Epithelial cell of proximal tubule (primary cell): Measurements from ENCODE around the gene DIABLO. TPM values are rescaled to one million over a fixed set of nuclear protein-coding genes. Genes with fewer than 3 reads are reported as not detected.
"Not testable (repeated sequence)": the region's sequence is repeated elsewhere in the genome, so short reads cannot be mapped to it uniquely, and the experiment has no call there.

Source experiments
- DNase-seq: peaks from one replicate; pipeline ENCODE4 v3.0.0-alpha.2; 2011; ENCODE audit warnings: low read depth
- H3K4me3 ChIP-seq: 2 replicates; pipeline ENCODE4 v1.5.1; 2011; ENCODE audit warnings: low read depth, mild to moderate bottlenecking, low read length
- total RNA-seq: library from RNA; depleted of rRNA; stranded (reverse); fragments of >200 nt; gene quantifications from 2 replicates; pipeline ENCODE4 v1.2.3, GENCODE V29; 2015
- TF ChIP-seq, protein P1 (sequence below): conservative IDR thresholded peaks from 2 replicates; pipeline ENCODE4 v1.5.1; 2012; ENCODE audit warnings: low read depth, mild to moderate bottlenecking, low read length

Gene DIABLO
- total RNA-seq = 92.6 and 123 TPM in 2 replicates

DNA sequence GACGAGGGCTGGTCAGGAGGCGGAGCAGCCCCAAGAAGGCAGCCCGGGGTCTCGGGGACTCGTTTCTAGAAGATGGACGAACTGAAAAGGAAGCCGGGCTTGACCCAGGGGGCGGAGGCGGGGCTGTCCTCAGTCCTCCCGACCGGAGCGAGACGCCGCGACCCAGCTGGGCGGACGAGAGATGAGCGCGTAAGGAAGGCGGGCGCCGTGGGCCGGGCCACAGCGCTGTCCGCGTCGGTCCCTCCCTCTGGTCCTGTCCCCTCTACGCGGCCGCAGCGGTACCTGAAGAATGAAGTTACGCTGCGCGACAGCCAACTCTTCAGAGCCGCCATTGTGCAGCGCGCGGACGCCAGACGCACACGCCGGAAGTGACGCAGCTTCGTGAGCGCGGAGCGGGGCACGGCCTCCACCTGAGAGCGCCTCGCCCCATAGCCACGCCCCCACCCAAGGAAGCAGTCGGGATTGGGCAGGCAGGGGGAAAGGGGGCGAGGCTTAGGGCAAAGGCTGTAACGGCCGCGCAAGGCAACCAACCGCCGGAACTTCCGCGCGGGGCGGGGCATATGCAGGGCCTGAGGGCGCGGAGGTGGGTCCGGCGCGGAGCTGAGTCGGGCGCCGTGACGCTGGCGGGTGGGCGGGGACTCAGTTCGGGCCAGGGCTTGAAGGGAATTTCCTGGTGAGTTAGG is at the start of gene DIABLO:
Gene DIABLO (minus strand): TSS at position 370 of the 683 bp plus-strand sequence. CDS start 38 bp downstream, at position 332.
- TF ChIP-seq, protein P1, sequence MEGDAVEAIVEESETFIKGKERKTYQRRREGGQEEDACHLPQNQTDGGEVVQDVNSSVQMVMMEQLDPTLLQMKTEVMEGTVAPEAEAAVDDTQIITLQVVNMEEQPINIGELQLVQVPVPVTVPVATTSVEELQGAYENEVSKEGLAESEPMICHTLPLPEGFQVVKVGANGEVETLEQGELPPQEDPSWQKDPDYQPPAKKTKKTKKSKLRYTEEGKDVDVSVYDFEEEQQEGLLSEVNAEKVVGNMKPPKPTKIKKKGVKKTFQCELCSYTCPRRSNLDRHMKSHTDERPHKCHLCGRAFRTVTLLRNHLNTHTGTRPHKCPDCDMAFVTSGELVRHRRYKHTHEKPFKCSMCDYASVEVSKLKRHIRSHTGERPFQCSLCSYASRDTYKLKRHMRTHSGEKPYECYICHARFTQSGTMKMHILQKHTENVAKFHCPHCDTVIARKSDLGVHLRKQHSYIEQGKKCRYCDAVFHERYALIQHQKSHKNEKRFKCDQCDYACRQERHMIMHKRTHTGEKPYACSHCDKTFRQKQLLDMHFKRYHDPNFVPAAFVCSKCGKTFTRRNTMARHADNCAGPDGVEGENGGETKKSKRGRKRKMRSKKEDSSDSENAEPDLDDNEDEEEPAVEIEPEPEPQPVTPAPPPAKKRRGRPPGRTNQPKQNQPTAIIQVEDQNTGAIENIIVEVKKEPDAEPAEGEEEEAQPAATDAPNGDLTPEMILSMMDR = no peak
- H3K4me3 ChIP-seq = peak within 1 kb of the TSS; percentile 98
- peak; percentile 73 for DNase-seq

DNA sequence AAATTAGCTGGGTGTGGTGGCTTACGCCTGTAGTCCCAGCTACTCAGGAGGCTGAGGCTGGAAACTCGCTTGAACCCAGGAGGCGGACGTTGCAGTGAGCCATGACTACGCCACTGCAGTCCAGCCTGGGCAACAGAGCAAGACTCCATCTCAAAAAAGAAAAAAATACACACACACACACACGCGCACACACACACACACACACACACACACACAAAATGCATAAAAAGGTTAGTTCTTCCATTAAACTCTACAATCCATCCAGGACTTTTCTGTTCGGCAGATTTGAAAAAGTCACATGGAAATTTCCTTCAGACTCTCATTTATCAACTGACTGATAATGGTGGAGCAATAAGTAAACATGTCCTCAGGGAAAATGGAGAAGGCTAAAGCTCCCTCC is 49.6 kb upstream of the DIABLO start:
- H3K4me3 ChIP-seq = no peak overlapping the region
- TF ChIP-seq, protein P1 = no peak
- no peak for DNase-seq

DNA sequence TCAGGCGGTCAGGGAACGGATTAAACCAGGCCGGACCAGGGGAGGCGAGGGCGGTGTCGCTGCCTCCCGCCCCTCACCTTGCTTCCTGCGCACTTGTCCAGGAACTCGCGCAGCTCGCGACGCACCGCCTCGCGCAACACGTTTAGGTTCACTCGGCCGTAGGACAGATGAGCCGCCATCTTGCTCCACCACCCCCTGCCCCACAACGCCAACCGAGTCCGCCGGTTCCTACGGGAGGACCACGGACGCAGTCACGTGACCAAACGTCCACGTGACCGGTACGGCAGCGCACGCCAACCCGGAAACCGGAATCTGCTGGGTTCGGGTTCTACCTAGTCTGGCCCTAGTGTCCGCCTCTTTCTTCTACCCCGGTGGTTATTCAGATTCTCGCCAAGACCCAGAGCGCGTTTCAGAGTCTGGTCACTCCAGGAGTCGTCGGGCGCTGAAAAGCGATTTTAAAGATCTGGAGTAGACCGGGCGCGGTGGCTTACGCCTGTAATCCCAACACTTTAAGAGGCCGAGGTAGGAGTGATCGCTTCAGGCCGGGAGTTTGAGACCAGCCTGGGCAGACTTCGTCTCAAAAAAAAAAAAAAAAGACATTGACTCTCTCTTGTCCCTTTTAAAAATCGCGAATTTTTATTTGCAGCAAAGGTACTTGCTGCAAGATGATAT is 40.5 kb upstream of the DIABLO start, which contains the start of gene VPS33A:
Gene VPS33A (minus strand): TSS at position 265 of the 672 bp plus-strand sequence. CDS start 86 bp downstream, at position 179.
- TF ChIP-seq, protein P1 = no peak
- DNase-seq = peak; percentile 73
- H3K4me3 ChIP-seq = peak within 1 kb of the TSS; percentile 98

DNA sequence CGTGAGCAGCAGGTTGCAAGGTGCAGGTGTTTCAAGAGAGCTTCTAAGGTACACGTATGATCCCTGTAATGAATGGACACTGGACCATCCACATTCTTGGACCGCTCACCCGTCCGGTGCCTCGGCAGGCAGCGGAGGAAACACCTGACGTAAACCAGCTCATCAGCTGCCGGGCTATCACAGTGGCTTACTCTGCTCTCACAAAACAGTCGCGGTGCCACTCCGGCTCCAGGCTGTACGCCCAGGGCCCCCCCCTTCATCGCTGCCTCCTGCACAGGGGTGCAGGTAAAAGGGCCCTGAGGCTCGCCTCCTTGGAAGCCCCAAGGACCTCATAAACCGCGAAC is 40.0 kb upstream of the DIABLO start:
- peak overlapping the region; percentile 98 for H3K4me3 ChIP-seq
- no peak for DNase-seq
- TF ChIP-seq, protein P1 = no peak

DNA sequence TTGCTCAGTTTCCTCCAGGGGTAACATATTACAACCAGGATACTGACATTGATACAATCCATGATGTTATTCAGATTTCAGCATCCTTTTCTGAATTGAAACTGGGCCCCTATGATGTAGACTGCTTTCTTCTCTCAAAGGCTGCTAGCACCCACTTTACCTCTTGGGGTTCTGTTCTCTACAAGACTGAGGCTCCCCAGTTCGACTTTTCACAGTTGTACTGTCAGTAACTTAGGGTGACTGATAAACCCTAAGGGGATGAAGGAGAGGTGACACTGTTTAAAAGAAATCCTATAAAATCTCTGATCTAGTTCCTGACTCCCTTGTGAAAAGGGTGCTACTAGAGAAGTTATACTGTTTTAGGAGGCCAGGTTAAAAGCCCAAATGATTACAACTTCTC is 39.6 kb upstream of the DIABLO start:
- peak overlapping the region; percentile 98 for H3K4me3 ChIP-seq
- TF ChIP-seq, protein P1 = no peak
- DNase-seq = no peak

DNA sequence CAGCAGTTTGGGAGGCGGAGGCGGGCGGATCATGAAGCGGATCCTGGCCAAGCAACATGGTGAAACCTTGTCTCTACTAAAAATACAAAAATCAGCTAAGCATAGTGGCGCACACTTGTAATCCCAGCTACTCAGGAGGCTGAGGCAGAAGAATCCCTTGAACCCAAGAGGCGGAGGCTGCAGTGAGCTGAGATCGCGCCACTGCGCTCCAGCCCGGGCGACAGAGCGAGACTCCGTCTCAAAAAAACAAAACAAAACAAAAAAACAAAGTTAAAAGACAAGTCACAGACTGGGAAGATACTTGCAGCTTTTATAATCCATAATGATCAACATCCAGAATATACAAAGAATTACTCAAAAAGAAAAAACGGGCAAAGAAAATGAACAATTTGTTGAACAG is 34.9 kb upstream of the DIABLO start:
- DNase-seq, H3K4me3 ChIP-seq: not testable (repeated sequence)

DNA sequence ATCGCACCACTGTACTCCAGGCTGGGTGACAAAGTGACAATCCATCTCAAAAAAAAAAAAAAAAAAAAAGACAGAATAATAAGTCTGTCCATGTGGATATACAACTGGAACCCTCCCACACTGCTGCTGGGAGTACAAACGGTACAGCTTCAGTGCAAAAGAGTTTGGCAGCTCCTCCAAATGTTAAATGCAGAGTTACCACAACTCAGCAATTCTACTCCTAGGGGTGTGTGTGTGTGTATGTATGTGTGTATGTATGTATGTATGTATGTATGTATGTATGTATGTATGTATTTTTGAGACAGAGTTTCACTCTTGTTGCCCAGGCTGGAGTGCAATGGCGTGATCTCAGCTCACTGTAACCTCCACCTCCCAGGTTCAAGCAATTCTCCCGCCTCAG is 33.1 kb upstream of the DIABLO start:
- not testable (repeated sequence) for DNase-seq, H3K4me3 ChIP-seq

DNA sequence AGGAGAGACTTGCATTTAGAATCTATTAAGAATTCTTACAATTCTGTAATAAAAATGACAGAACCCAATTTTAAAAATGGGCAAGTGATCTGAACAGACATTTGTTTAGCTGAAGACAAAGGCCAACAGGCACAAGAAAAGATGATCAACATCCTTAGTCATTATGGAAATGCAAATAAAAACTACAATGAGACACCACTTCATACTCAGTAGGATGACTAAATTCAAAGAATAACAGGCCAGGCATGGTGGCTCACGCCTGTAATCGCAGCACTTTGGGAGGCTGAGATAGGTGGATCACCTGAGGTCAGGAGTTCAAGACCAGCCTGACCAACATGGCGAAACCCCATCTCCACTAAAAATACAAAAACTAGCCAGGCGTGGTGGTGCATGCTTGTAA is 32.6 kb upstream of the DIABLO start:
- H3K4me3 ChIP-seq, DNase-seq: not testable (repeated sequence)
